ENCODE data around the gene POU2F3.

DNA sequence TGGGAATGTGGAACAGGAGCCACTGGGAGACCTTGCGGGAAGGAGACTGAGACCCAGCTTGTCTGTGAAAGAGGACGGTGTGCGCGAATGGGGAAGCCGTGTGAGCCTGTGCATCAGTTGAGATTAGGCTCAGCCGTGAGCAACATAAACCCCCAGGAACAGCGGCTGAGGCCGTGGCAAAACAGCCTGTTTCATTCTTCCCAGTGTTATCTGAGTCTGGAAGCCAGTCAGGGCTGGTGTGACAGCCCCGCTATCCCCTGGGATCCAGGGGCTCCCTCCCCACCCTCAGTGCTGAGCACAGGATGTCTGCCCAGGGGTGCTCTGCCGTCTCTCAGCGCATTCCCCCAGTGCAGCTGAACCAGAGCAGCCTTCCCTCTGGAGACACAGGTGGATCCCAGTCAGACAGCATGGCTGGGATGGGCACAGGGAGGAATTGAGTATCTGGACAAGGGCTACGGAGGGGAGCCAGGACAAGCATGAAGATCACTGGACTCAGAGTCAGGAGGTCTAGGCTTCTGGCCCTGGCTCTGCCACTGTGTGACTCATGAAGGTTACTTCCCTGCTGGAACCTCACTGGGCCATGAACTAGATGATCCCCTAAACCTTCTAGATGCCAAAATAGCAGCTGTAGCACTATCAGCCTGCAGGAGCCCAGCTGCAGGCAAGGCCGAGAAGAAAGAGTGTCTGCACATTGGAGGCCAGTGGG, 20.6 kb upstream of the POU2F3 start:
- TF ChIP-seq, protein P1, sequence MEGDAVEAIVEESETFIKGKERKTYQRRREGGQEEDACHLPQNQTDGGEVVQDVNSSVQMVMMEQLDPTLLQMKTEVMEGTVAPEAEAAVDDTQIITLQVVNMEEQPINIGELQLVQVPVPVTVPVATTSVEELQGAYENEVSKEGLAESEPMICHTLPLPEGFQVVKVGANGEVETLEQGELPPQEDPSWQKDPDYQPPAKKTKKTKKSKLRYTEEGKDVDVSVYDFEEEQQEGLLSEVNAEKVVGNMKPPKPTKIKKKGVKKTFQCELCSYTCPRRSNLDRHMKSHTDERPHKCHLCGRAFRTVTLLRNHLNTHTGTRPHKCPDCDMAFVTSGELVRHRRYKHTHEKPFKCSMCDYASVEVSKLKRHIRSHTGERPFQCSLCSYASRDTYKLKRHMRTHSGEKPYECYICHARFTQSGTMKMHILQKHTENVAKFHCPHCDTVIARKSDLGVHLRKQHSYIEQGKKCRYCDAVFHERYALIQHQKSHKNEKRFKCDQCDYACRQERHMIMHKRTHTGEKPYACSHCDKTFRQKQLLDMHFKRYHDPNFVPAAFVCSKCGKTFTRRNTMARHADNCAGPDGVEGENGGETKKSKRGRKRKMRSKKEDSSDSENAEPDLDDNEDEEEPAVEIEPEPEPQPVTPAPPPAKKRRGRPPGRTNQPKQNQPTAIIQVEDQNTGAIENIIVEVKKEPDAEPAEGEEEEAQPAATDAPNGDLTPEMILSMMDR (IDR thresholded peaks at IDR 0.05) = no peak
- TF ChIP-seq EP300 (IDR thresholded peaks at IDR 0.05) = no peak

Measured in esophagus muscularis mucosa (tissue), 3 donors.